GM23248 (cell line): ENCODE measurements around the gene POLG.

Experiments
- EZH2 ChIP-seq: fragments of 200-600 bp; sonication (generic); IDR thresholded peaks from 2 replicates; pipeline ENCODE4 v1.6.1; 2018; ENCODE audit warnings: antibody characterized with exemption, mild to moderate bottlenecking; ENCODE audit not compliant: insufficient read depth, poor library complexity, severe bottlenecking
- EZH2phosphoT487 ChIP-seq: fragments of 200-600 bp; sonication (generic); IDR thresholded peaks from 2 replicates; pipeline ENCODE4 v1.6.1; 2018; ENCODE audit warnings: antibody characterized with exemption, moderate library complexity, mild to moderate bottlenecking, low read depth; ENCODE audit not compliant: insufficient read depth

DNA sequence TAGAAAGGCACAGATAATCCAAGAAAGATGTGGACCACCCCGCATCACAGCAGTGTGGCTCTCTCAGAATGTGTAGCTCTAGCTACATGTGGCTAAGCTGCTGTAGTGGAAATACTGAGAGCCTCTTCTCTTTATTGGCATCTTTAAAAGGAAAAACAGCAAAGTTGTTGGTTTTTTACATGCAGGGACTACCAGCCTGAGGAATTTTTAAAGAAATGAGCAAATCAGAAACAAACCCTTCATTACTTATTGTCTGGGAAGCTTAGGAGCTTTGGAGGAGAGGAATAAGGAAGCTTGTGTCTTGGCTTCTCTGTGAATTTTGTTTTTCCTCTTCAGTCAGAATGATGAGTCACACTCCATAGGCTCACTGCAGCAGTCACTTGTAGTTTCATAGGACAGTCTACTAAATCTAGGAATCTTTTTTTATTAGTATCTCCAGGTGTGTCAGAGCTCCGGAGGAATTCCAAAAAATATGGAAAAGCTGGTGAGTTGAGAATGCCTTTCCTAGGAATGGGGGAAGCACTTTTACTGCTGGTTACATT lies 27.5 kb downstream of the POLG start:
- TF ChIP-seq EZH2 (no peak), EZH2phosphoT487 (no peak)
